ENCODE data around the gene MDM2. TPM values are rescaled to one million over a fixed set of nuclear protein-coding genes. Genes with fewer than 3 reads are reported as not detected.

MDM2 gene
- polyA plus RNA-seq, 3 donors, result 16.2 to 39.9 (median 27.6) TPM

GRCh38 chr12:68855771-68856170, 47.8 kb downstream of the MDM2 start:
- H3K4me1 Mint-ChIP-seq, result no peaks in the 10 kb centered on the region
- no peak overlapping the region for H3K9ac ChIP-seq (ENCODE audit: insufficient read depth, low read length, poor library complexity, severe bottlenecking)
- no peaks in the 10 kb centered on the region for H3K9me3 ChIP-seq (replicated peaks in 1 of 2; ENCODE audit: control insufficient read depth in 1 of 2, insufficient read depth in 1 of 2, low read length in 2 of 2)
- no peak for DNase-seq
- H2AFZ ChIP-seq (ENCODE audit: insufficient read depth, low read depth, low read length, poor library complexity, severe bottlenecking), result no peak overlapping the region
- no peaks in the 10 kb centered on the region for H3K4me1 ChIP-seq (ENCODE audit: control insufficient read depth in 1 of 2, insufficient read depth in 2 of 2, low read length in 2 of 2)
- no peaks in the 10 kb centered on the region for H3K27me3 ChIP-seq (ENCODE audit: control insufficient read depth in 2 of 2, insufficient read depth in 2 of 2, low read length in 2 of 2)
- no peak overlapping the region for H3K27ac ChIP-seq (ENCODE audit: low read depth in 1 of 2, low read length in 2 of 2)
- WGBS (ENCODE audit: insufficient coverage), result 100% methylated on average over 2 of the region's 8 CpGs
- H3K4me2 ChIP-seq (replicated peaks; ENCODE audit: extremely low read depth, low read length, poor library complexity, severe bottlenecking), result no peak overlapping the region
- peaks cover 23 to 42% of the 10 kb centered on the region in 2 donors for H3K36me3 ChIP-seq (replicated peaks in 1 of 2; ENCODE audit: control insufficient read depth in 1 of 2, insufficient read depth in 2 of 2, low read length in 2 of 2)
- peaks cover 0 to 2% (median 0%) of the 10 kb centered on the region in 3 donors for H3K27me3 Mint-ChIP-seq (ENCODE audit: low read depth in 3 of 3)
- H3K27ac Mint-ChIP-seq, result no peak overlapping the region
- H3K4me3 Mint-ChIP-seq, result no peak overlapping the region
- no peaks in the 10 kb centered on the region for H3K9me3 Mint-ChIP-seq
- intact Hi-C loops (cut with micrococcal nuclease), result loop anchor here in 1 of 2 donors (10.0 kb wide), 1 partner anchor 219 kb away; no protein-coding TSS in a partner anchor
- H3K4me3 ChIP-seq (replicated peaks in 1 of 3; ENCODE audit: low read depth in 2 of 3, low read length in 3 of 3), result no peak overlapping the region
- TF ChIP-seq CTCF (IDR thresholded peaks at IDR 0.05), result no peak
- peaks cover 40 to 45% of the 10 kb centered on the region in 2 donors for H3K36me3 Mint-ChIP-seq
- no peaks in the 10 kb centered on the region for H3K79me2 ChIP-seq (ENCODE audit: insufficient read depth, low read length)
- H4K20me1 ChIP-seq (ENCODE audit: insufficient read depth, low read length), result no peaks in the 10 kb centered on the region

- H3K9ac ChIP-seq (ENCODE audit: insufficient read depth, low read length, poor library complexity, severe bottlenecking), result no peak overlapping the region
- no peaks in the 10 kb centered on the region for H3K27me3 Mint-ChIP-seq (ENCODE audit: low read depth in 3 of 3)
- H3K4me3 Mint-ChIP-seq, result no peak overlapping the region
- no peaks in the 10 kb centered on the region for H3K79me2 ChIP-seq (ENCODE audit: insufficient read depth, low read length)
- no peaks in the 10 kb centered on the region for H3K27me3 ChIP-seq (ENCODE audit: control insufficient read depth in 2 of 2, insufficient read depth in 2 of 2, low read length in 2 of 2)
- H3K36me3 ChIP-seq (replicated peaks in 1 of 2; ENCODE audit: control insufficient read depth in 1 of 2, insufficient read depth in 2 of 2, low read length in 2 of 2), result peaks cover 23 to 42% of the 10 kb centered on the region in 2 donors
- H2AFZ ChIP-seq (ENCODE audit: insufficient read depth, low read depth, low read length, poor library complexity, severe bottlenecking), result no peak overlapping the region
- H3K4me1 ChIP-seq (ENCODE audit: control insufficient read depth in 1 of 2, insufficient read depth in 2 of 2, low read length in 2 of 2), result no peaks in the 10 kb centered on the region
- H3K36me3 Mint-ChIP-seq, result peaks cover 45 to 51% of the 10 kb centered on the region in 2 donors
- no peaks in the 10 kb centered on the region for H4K20me1 ChIP-seq (ENCODE audit: insufficient read depth, low read length)
- no peaks in the 10 kb centered on the region for H3K9me3 ChIP-seq (replicated peaks in 1 of 2; ENCODE audit: control insufficient read depth in 1 of 2, insufficient read depth in 1 of 2, low read length in 2 of 2)
- no peak for DNase-seq
- no peak overlapping the region for H3K27ac Mint-ChIP-seq
- intact Hi-C loops (cut with micrococcal nuclease), result loop anchor here in 1 of 2 donors (10.0 kb wide), 1 partner anchor 218 kb away; no protein-coding TSS in a partner anchor
- TF ChIP-seq CTCF (IDR thresholded peaks at IDR 0.05), result no peak
- no peaks in the 10 kb centered on the region for H3K9me3 Mint-ChIP-seq
- no peaks in the 10 kb centered on the region for H3K4me1 Mint-ChIP-seq
- H3K4me3 ChIP-seq (replicated peaks in 1 of 3; ENCODE audit: low read depth in 2 of 3, low read length in 3 of 3), result no peak overlapping the region
- no peak overlapping the region for H3K27ac ChIP-seq (ENCODE audit: low read depth in 1 of 2, low read length in 2 of 2)
- WGBS (ENCODE audit: insufficient coverage), result 100% methylated on average over 1 of the region's 3 CpGs
- no peak overlapping the region for H3K4me2 ChIP-seq (replicated peaks; ENCODE audit: extremely low read depth, low read length, poor library complexity, severe bottlenecking)
These were observed 48.5 kb downstream of the MDM2 start for GRCh38 chr12:68856510-68856909.
